SK-N-SH treated with all-trans-retinoic acid at 6 μM for 48 hours (cell line): ENCODE results near the gene NUP62CL.

Source experiments
- ATAC-seq: fragments of 200-7000 bp; cut with Tn5 transposase; 3 replicates; pipeline ENCODE4 v1.9.1; 2020; ENCODE audit warnings: mild to moderate bottlenecking, moderate library complexity
- BACH2 ChIP-seq: fragments of 250-450 bp; sonication (Bioruptor Pico); IDR thresholded peaks from 2 replicates; pipeline ENCODE4 v1.9.0; 2021; ENCODE audit warnings: mild to moderate bottlenecking, borderline replicate concordance
- CREB5 ChIP-seq: fragments of 250-450 bp; sonication (Bioruptor Pico); IDR thresholded peaks from 2 replicates; pipeline ENCODE4 v1.5.1; 2020; ENCODE audit warnings: low read depth, mild to moderate bottlenecking, moderate library complexity
- CSDC2 ChIP-seq: fragments of 250-450 bp; sonication (Bioruptor Pico); IDR thresholded peaks from 2 replicates; pipeline ENCODE4 v1.5.0; 2020; ENCODE audit warnings: mild to moderate bottlenecking, moderate library complexity
- ESRRG ChIP-seq: fragments of 250-450 bp; sonication (Bioruptor Pico); IDR thresholded peaks from 2 replicates; pipeline ENCODE4 v1.6.1; 2021; ENCODE audit warnings: mild to moderate bottlenecking
- OSR1 ChIP-seq: fragments of 250-450 bp; sonication (Bioruptor Pico); IDR thresholded peaks from 2 replicates; pipeline ENCODE4 v1.8.0; 2022; ENCODE audit warnings: moderate library complexity, mild to moderate bottlenecking, inconsistent platforms
- POU6F1 ChIP-seq: fragments of 250-450 bp; sonication (Bioruptor Pico); IDR thresholded peaks from 2 replicates; pipeline ENCODE4 v1.8.0; 2021; ENCODE audit warnings: low read depth, mild to moderate bottlenecking, moderate library complexity, borderline replicate concordance
- PPARA ChIP-seq: fragments of 250-450 bp; sonication (Bioruptor Pico); IDR thresholded peaks from 2 replicates; pipeline ENCODE4 v1.5.0; 2020; ENCODE audit warnings: mild to moderate bottlenecking, borderline replicate concordance
- RARB ChIP-seq: fragments of 250-450 bp; sonication (Bioruptor Pico); IDR thresholded peaks from 2 replicates; pipeline ENCODE4 v1.8.0; 2021; ENCODE audit warnings: mild to moderate bottlenecking, moderate library complexity
- SNAI2 ChIP-seq: fragments of 250-450 bp; sonication (Bioruptor Pico); IDR thresholded peaks from 2 replicates; pipeline ENCODE4 v1.5.0; 2020; ENCODE audit warnings: mild to moderate bottlenecking, moderate library complexity
- TCF4 ChIP-seq: fragments of 250-450 bp; sonication (Bioruptor Pico); IDR thresholded peaks from 2 replicates; pipeline ENCODE4 v1.8.0; 2021; ENCODE audit warnings: mild to moderate bottlenecking, moderate library complexity, borderline replicate concordance
- TOX ChIP-seq: fragments of 250-450 bp; sonication (Bioruptor Pico); IDR thresholded peaks from 2 replicates; pipeline ENCODE4 v1.8.0; 2021; ENCODE audit warnings: mild to moderate bottlenecking, moderate library complexity, borderline replicate concordance
- TSHZ2 ChIP-seq: fragments of 250-450 bp; sonication (Bioruptor Pico); IDR thresholded peaks from 2 replicates; pipeline ENCODE4 v1.5.0; 2020; ENCODE audit warnings: mild to moderate bottlenecking, moderate library complexity
- ZC3H10 ChIP-seq: fragments of 250-450 bp; sonication (Bioruptor Pico); IDR thresholded peaks from 2 replicates; pipeline ENCODE4 v1.5.1; 2021; ENCODE audit warnings: mild to moderate bottlenecking, moderate library complexity
- ZFP3 ChIP-seq: fragments of 250-450 bp; sonication (Bioruptor Pico); IDR thresholded peaks from 2 replicates; pipeline ENCODE4 v1.5.0; 2020; ENCODE audit warnings: mild to moderate bottlenecking, moderate library complexity
- ZFP30 ChIP-seq: fragments of 450-650 bp; formaldehyde crosslinking; IDR thresholded peaks from 2 replicates; pipeline ENCODE4 v1.5.0; 2022; ENCODE audit warnings: mild to moderate bottlenecking, moderate library complexity
- ZNF565 ChIP-seq: fragments of 450-650 bp; formaldehyde crosslinking; conservative IDR thresholded peaks from 2 replicates; pipeline ENCODE4 v1.5.0; 2020; ENCODE audit warnings: low read depth, mild to moderate bottlenecking, moderate library complexity
- ZNF70 ChIP-seq: fragments of 450-650 bp; formaldehyde crosslinking; IDR thresholded peaks from 2 replicates; pipeline ENCODE4 v1.5.0; 2020; ENCODE audit warnings: mild to moderate bottlenecking, moderate library complexity
- ZNF8 ChIP-seq: fragments of 450-650 bp; formaldehyde crosslinking; IDR thresholded peaks from 2 replicates; pipeline ENCODE4 v1.5.0; 2020; ENCODE audit warnings: mild to moderate bottlenecking, moderate library complexity

The NUP62CL gene

GRCh38 chrX:107076158-107076557, 130.1 kb downstream of the NUP62CL start:
- TF ChIP-seq TOX (CRISPR knock-in tag), result no peak
- TF ChIP-seq ZFP30, result no peak
- no peak for TF ChIP-seq CREB5
- TF ChIP-seq CSDC2 (CRISPR knock-in tag), result no peak
- TF ChIP-seq TSHZ2 (CRISPR knock-in tag), result no peak
- no peak for TF ChIP-seq ZFP3 (CRISPR knock-in tag)
- TF ChIP-seq SNAI2, result no peak
- no peak for TF ChIP-seq TCF4 (CRISPR knock-in tag)
- TF ChIP-seq RARB (CRISPR knock-in tag), result no peak
- TF ChIP-seq ZNF70 (CRISPR knock-in tag), result no peak
- TF ChIP-seq PPARA (CRISPR knock-in tag), result no peak
- no peak for TF ChIP-seq BACH2 (CRISPR knock-in tag)
- TF ChIP-seq ZC3H10, result no peak
- TF ChIP-seq ESRRG, result no peak
- TF ChIP-seq ZNF565 (CRISPR knock-in tag), result no peak
- no peak for TF ChIP-seq ZNF8 (CRISPR knock-in tag)
- TF ChIP-seq POU6F1, result no peak
- no peak for TF ChIP-seq OSR1 (CRISPR knock-in tag)
- ATAC-seq, result no peak
